Subcutaneous adipose tissue (tissue), 4 donors: ENCODE results near the gene KRT10. TPM values are rescaled to one million over a fixed set of nuclear protein-coding genes. Genes with fewer than 3 reads are reported as not detected.

Experiments
- CTCF ChIP-seq: fragments of 450-650 bp; IDR thresholded peaks from one replicate; pipeline ENCODE4 v1.5.1; 2016; ENCODE audit warnings: low read depth, mild to moderate bottlenecking, control low read depth, antibody characterized with exemption, moderate library complexity
- total RNA-seq, 4 donors: library from RNA; depleted of rRNA; stranded (reverse); fragments of >200 nt; gene quantifications; one replicate each; pipeline ENCODE4 v1.1.0, GENCODE V29; 2016

Gene KRT10
- total RNA-seq, 4 donors from 2014 or later, result 4.8 to 14.0 (median 7.4) TPM

- TF ChIP-seq CTCF, result no peak
These were observed 22.3 kb upstream of the KRT10 start for GRCh38 chr17:40844671-40845107.

- TF ChIP-seq CTCF, result no peak
These were observed 20.8 kb upstream of the KRT10 start for GRCh38 chr17:40843242-40843641.

GRCh38 chr17:40841246-40841645, 18.8 kb upstream of the KRT10 start:
- TF ChIP-seq CTCF, result no peak

GRCh38 chr17:40839194-40839593, 16.8 kb upstream of the KRT10 start:
- TF ChIP-seq CTCF, result no peak

GRCh38 chr17:40836020-40836419, 13.6 kb upstream of the KRT10 start:
- TF ChIP-seq CTCF, result no peak

- TF ChIP-seq CTCF, result no peak
These were observed 11.5 kb upstream of the KRT10 start for GRCh38 chr17:40833882-40834281.

- TF ChIP-seq CTCF, result no peak
These were observed 10.4 kb upstream of the KRT10 start for GRCh38 chr17:40832840-40833239.
